WTC11 (cell line): ENCODE data around the gene PAGE4.

Experiments
- CTCF ChIP-seq: fragments of 200-600 bp; IDR thresholded peaks from 2 replicates; pipeline ENCODE4 v1.8.0; 2022; ENCODE audit warnings: antibody characterized with exemption
- E2F1 ChIP-seq: sonication (generic); formaldehyde crosslinking; IDR thresholded peaks from 2 replicates; pipeline ENCODE4 v1.8.0; 2022; ENCODE audit warnings: mild to moderate bottlenecking, missing genetic modification reagents
- E2F4 ChIP-seq: sonication (generic); formaldehyde crosslinking; IDR thresholded peaks from 2 replicates; pipeline ENCODE4 v1.8.1; 2022; ENCODE audit warnings: low read depth, mild to moderate bottlenecking, moderate library complexity, missing genetic modification reagents, borderline replicate concordance
- E2F5 ChIP-seq: sonication (generic); formaldehyde crosslinking; IDR thresholded peaks from 2 replicates; pipeline ENCODE4 v1.8.1; 2022; ENCODE audit warnings: mild to moderate bottlenecking, moderate library complexity, missing genetic modification reagents
- ELF4 ChIP-seq: sonication (generic); formaldehyde crosslinking; IDR thresholded peaks from 2 replicates; pipeline ENCODE4 v1.8.1; 2022; ENCODE audit warnings: low read depth, mild to moderate bottlenecking, moderate library complexity, missing genetic modification reagents
- MAX ChIP-seq: sonication (generic); formaldehyde crosslinking; IDR thresholded peaks from 2 replicates; pipeline ENCODE4 v1.8.0; 2022; ENCODE audit warnings: mild to moderate bottlenecking, missing genetic modification reagents
- RELA ChIP-seq: sonication (generic); formaldehyde crosslinking; IDR thresholded peaks from 2 replicates; pipeline ENCODE4 v1.8.1; 2022; ENCODE audit warnings: missing genetic modification reagents, mild to moderate bottlenecking, borderline replicate concordance
- TCF7 ChIP-seq: sonication (generic); formaldehyde crosslinking; IDR thresholded peaks from 2 replicates; pipeline ENCODE4 v1.8.0; 2022; ENCODE audit warnings: mild to moderate bottlenecking, low read depth, missing genetic modification reagents, moderate library complexity
- ZNF219 ChIP-seq: sonication (generic); formaldehyde crosslinking; IDR thresholded peaks from 2 replicates; pipeline ENCODE4 v1.8.0; 2023; ENCODE audit warnings: missing genetic modification reagents, mild to moderate bottlenecking, borderline replicate concordance
- TF ChIP-seq, protein P1 (sequence below): sonication (generic); formaldehyde crosslinking; conservative IDR thresholded peaks from 2 replicates; pipeline ENCODE4 v1.8.1; 2022; ENCODE audit warnings: mild to moderate bottlenecking, missing genetic modification reagents
- TF ChIP-seq, protein P2 (sequence below): sonication (generic); formaldehyde crosslinking; IDR thresholded peaks from 2 replicates; pipeline ENCODE4 v1.8.1; 2023; ENCODE audit warnings: mild to moderate bottlenecking, missing genetic modification reagents, moderate library complexity
- TF ChIP-seq, protein P3 (sequence below): sonication (generic); formaldehyde crosslinking; IDR thresholded peaks from 2 replicates; pipeline ENCODE4 v1.8.1; 2022; ENCODE audit warnings: mild to moderate bottlenecking, missing genetic modification reagents, moderate library complexity, borderline replicate concordance
- TF ChIP-seq, protein P4 (sequence below): sonication (generic); formaldehyde crosslinking; IDR thresholded peaks from 2 replicates; pipeline ENCODE4 v1.8.1; 2023; ENCODE audit warnings: mild to moderate bottlenecking, missing genetic modification reagents, moderate library complexity

GRCh38 chrX:49840679-49841078 is 11.6 kb downstream of the PAGE4 start:
- TF ChIP-seq CTCF (no peak), RELA (no peak), ELF4 (CRISPR knock-in tag) (no peak), E2F5 (CRISPR knock-in tag) (no peak), E2F4 (CRISPR knock-in tag) (no peak), E2F1 (no peak), MAX (no peak), TCF7 (no peak), ZNF219 (CRISPR knock-in tag) (no peak)
- TF ChIP-seq, protein P1, sequence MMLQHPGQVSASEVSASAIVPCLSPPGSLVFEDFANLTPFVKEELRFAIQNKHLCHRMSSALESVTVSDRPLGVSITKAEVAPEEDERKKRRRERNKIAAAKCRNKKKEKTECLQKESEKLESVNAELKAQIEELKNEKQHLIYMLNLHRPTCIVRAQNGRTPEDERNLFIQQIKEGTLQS (CRISPR knock-in tag), result no peak
- TF ChIP-seq, protein P2, sequence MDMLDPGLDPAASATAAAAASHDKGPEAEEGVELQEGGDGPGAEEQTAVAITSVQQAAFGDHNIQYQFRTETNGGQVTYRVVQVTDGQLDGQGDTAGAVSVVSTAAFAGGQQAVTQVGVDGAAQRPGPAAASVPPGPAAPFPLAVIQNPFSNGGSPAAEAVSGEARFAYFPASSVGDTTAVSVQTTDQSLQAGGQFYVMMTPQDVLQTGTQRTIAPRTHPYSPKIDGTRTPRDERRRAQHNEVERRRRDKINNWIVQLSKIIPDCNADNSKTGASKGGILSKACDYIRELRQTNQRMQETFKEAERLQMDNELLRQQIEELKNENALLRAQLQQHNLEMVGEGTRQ (CRISPR knock-in tag), result no peak
- TF ChIP-seq, protein P3, sequence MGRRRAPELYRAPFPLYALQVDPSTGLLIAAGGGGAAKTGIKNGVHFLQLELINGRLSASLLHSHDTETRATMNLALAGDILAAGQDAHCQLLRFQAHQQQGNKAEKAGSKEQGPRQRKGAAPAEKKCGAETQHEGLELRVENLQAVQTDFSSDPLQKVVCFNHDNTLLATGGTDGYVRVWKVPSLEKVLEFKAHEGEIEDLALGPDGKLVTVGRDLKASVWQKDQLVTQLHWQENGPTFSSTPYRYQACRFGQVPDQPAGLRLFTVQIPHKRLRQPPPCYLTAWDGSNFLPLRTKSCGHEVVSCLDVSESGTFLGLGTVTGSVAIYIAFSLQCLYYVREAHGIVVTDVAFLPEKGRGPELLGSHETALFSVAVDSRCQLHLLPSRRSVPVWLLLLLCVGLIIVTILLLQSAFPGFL (CRISPR knock-in tag), result no peak
- TF ChIP-seq, protein P4, sequence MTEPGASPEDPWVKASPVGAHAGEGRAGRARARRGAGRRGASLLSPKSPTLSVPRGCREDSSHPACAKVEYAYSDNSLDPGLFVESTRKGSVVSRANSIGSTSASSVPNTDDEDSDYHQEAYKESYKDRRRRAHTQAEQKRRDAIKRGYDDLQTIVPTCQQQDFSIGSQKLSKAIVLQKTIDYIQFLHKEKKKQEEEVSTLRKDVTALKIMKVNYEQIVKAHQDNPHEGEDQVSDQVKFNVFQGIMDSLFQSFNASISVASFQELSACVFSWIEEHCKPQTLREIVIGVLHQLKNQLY, result no peak
